Activated T-helper 17 cell treated with anti-CD3 and anti-CD28 coated beads, Interleukin-2, amount 50 U/mL, for 72 hours (primary cell): Measurements from ENCODE around the gene MRPS18A. TPM values are rescaled to one million over a fixed set of nuclear protein-coding genes. Genes with fewer than 3 reads are reported as not detected.
A peak's percentile ranks its signal among the peaks of the same experiment; 100 is the strongest.
"Not testable (repeated sequence)": the region's sequence is repeated elsewhere in the genome, so short reads cannot be mapped to it uniquely, and the experiment has no call there.

Source experiments
- ATAC-seq: fragments of 150-1000 bp; cut with Tn5 transposase; replicated peaks from 2 replicates; pipeline ENCODE4 v1.10.0; 2021; ENCODE audit warnings: mild to moderate bottlenecking, moderate library complexity
- H3K27ac Mint-ChIP-seq: one replicate; pipeline ENCODE4 v1.8.0; 2022; ENCODE audit warnings: mixed read lengths
- H3K27me3 Mint-ChIP-seq: one replicate; pipeline ENCODE4 v1.8.0; 2022; ENCODE audit warnings: mixed read lengths
- H3K36me3 Mint-ChIP-seq: one replicate; pipeline ENCODE4 v1.8.0; 2022; ENCODE audit warnings: low read depth, mild to moderate bottlenecking, mixed read lengths
- H3K4me1 Mint-ChIP-seq: one replicate; pipeline ENCODE4 v1.8.0; 2022; ENCODE audit warnings: mixed read lengths
- H3K4me3 Mint-ChIP-seq: one replicate; pipeline ENCODE4 v1.8.0; 2022; ENCODE audit warnings: mild to moderate bottlenecking, mixed read lengths
- H3K9me3 Mint-ChIP-seq: one replicate; pipeline ENCODE4 v1.8.0; 2022; ENCODE audit warnings: mixed read lengths
- total RNA-seq, 2 donors: library from RNA; stranded (reverse); gene quantifications; one replicate each; pipeline ENCODE4 v1.2.3, GENCODE V29; 2022

MRPS18A gene
- total RNA-seq, 2 donors from 2014 or later: 31.2 to 46.7 TPM

DNA sequence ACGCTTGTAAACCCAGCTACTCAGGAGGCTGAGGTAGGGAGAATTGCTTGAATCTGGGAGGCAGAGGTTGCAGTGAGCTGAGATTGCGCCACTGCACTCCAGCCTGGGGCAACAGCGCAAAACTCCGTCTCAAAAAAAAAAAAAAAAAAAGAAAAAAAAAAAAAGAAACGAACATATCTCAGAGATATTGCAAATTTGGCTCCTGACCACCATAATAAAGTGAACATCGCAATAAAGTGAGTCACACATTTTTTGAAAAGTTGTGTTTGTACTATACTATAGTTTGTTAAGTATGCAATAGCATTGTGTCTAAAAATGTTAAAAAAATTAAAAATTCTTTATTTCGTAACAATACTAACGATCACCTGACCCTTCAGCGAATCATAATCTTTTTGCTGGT, 29.4 kb downstream of the MRPS18A start:
- Mint-ChIP-seq H3K4me1 (no peaks in the 10 kb centered on the region), H3K27me3 (no peaks in the 10 kb centered on the region), H3K9me3 (no peaks in the 10 kb centered on the region), H3K4me3 (no peak overlapping the region), H3K27ac (no peak overlapping the region), H3K36me3 (no peaks in the 10 kb centered on the region)
- ATAC-seq: no peak

DNA sequence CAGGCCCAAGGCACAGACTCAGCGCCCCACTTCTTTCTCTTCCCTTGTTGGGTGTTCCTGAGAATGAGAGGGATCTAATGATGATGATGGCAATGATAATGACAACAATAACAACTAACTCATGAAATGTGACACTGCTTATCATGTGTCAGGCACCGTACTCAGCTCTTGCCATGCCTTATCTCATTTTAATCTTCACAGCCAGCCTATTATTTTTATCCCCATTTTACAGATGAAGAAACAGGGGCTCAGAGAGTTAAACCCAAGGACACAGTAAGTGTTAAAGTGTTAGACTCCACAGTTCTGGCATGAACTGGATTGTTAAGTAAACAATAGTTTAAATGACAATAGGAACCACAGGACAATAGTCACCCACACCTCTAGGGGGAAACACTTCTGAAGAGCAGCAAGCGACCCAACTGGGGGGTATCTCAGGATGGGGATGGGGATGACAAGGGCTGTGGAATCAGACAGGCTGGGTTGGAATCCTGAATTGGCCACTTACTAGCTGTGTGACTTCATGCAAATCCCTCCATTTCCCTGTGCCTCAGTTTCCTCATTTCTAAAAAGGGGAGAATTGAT, 30.3 kb downstream of the MRPS18A start:
- Mint-ChIP-seq H3K27ac (no peak overlapping the region), H3K9me3 (no peaks in the 10 kb centered on the region), H3K36me3 (no peaks in the 10 kb centered on the region), H3K4me3 (no peak overlapping the region), H3K4me1 (no peaks in the 10 kb centered on the region), H3K27me3 (no peaks in the 10 kb centered on the region)
- ATAC-seq: no peak

DNA sequence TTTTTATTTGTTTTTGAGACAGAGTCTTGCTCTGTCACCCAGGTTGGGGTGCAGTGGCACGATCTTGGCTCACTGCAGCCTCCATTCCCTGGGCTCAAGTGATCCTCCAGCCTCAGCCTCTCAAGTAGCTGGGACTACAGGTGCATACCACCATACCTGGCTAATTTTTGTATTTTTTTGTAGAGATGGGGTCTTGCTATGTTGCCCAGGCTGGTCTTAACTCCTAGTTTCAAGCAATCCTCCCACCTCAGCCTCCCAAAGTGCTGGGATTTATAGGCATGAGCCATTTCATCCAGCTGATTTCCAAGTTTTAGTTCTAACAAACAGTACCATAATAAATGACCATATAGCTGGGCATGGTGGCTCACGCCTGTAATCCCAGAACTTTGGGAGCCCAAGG, 34.8 kb downstream of the MRPS18A start:
- not testable (repeated sequence) for H3K27ac Mint-ChIP-seq, ATAC-seq, H3K36me3 Mint-ChIP-seq, H3K27me3 Mint-ChIP-seq, H3K4me3 Mint-ChIP-seq, H3K4me1 Mint-ChIP-seq, H3K9me3 Mint-ChIP-seq

DNA sequence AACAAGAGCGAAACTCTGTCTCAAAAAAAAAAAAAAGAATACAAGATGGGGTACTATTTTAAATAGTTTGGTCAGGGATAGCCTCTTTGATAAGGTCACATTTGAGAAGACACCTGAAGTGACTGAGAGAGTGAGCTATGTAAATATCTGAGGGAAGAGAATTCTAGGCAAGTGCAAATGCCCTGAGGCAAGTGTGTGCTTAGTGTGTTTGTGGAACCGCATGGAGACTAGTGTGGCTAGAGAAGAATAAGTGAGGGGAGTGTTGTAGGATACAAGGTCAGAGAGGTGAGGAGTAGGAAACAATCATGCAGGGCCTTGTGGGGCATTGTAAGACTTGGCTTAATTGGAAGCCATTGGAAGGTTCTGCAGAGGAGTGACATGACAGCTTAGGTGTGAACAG, 39.3 kb downstream of the MRPS18A start:
- H3K27me3 Mint-ChIP-seq: no peaks in the 10 kb centered on the region
- H3K27ac Mint-ChIP-seq: no peak overlapping the region
- no peak for ATAC-seq
- H3K9me3 Mint-ChIP-seq: no peaks in the 10 kb centered on the region
- peaks cover under 1% of the 10 kb centered on the region for H3K36me3 Mint-ChIP-seq
- peaks cover 10% of the 10 kb centered on the region for H3K4me1 Mint-ChIP-seq
- H3K4me3 Mint-ChIP-seq: no peak overlapping the region

DNA sequence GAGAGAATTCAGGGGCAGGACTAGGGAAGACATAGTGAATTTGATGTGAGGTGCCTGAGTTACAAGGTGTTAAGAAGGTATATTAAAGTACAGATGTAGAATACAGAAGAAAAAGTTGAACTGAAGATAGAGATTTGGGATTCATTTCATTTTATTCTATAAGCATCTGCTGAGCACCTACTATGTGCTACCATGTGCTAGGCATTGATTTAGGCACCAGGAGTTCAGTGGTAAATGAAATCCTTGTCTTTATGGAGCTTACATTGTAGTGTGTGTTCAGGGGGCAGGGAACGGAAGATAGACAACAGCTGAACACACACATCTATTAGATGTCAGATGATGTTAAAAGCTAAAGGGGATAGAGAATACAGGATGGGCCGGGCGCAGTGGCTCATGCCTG, 40.0 kb downstream of the MRPS18A start:
- H3K4me3 Mint-ChIP-seq: no peak overlapping the region
- H3K36me3 Mint-ChIP-seq: peaks cover 6% of the 10 kb centered on the region
- peaks cover 10% of the 10 kb centered on the region for H3K4me1 Mint-ChIP-seq
- no peaks in the 10 kb centered on the region for H3K27me3 Mint-ChIP-seq
- H3K27ac Mint-ChIP-seq: no peak overlapping the region
- H3K9me3 Mint-ChIP-seq: no peaks in the 10 kb centered on the region
- no peak for ATAC-seq

DNA sequence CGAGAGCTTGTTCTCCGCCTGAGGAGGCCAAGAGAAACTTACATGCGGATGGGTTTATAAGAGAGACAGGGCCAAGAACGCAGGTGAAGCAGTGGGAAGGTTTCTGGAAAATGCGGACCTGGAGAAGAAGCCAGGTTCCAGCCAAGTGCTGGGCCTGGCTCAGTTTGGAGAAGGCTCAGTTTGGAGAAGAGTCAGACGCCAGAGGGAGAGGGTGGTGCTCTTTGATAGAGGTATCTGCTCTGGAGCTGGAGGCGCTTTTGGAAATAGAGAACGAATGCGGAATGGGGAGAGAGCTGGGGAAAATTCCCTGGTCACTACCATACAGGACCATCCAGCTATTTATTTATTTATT, 42.0 kb downstream of the MRPS18A start:
- no peaks in the 10 kb centered on the region for H3K9me3 Mint-ChIP-seq
- peaks cover 15% of the 10 kb centered on the region for H3K4me1 Mint-ChIP-seq
- no peaks in the 10 kb centered on the region for H3K27me3 Mint-ChIP-seq
- peak overlapping the region; percentile 81 for H3K27ac Mint-ChIP-seq
- H3K4me3 Mint-ChIP-seq: peak overlapping the region; percentile 86
- peak; percentile 27 for ATAC-seq
- peaks cover 23% of the 10 kb centered on the region for H3K36me3 Mint-ChIP-seq

DNA sequence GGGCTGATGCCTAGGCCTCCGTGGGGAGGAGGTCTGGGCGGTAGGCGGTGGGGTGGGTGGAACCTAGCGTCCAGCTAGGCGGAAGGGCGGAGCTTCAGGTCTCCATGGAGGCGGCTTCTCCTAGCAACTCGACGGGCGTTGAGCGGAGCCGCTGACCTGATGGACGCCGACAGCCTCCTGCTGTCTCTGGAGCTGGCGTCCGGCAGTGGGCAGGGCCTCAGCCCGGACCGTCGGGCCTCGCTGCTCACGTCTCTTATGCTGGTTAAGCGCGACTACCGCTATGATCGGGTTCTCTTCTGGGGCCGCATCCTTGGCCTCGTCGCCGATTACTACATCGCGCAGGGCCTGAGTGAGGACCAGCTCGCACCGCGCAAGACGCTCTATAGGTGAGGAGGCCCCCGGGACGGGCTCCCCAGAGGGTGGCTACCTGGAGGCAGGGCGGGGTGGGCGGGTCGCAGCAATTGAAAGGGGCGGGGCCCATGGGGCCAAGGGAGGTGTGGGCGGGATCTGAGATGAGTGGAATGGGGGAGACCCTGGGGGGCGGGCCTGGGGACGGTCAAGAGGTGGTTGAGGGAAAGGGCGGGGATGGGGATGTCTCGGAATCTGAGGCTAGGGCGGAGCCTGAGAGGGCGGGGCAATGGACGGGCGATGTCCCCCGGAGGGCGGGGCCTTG, 42.5 kb downstream of the MRPS18A start, which contains the start of gene RSPH9:
Gene RSPH9, plus strand, starts transcription at position 97 of the 673 bp plus-strand sequence. Its CDS starts 63 bp downstream, at position 160.
- H3K4me3 Mint-ChIP-seq: peak within 1 kb of the TSS; percentile 86
- peak within 1 kb of the TSS; percentile 81 for H3K27ac Mint-ChIP-seq
- peaks cover 20% of the 10 kb centered on the region for H3K4me1 Mint-ChIP-seq
- no peaks in the 10 kb centered on the region for H3K27me3 Mint-ChIP-seq
- peak; percentile 92 for ATAC-seq
- H3K36me3 Mint-ChIP-seq: peaks cover 28% of the 10 kb centered on the region
- H3K9me3 Mint-ChIP-seq: no peaks in the 10 kb centered on the region

DNA sequence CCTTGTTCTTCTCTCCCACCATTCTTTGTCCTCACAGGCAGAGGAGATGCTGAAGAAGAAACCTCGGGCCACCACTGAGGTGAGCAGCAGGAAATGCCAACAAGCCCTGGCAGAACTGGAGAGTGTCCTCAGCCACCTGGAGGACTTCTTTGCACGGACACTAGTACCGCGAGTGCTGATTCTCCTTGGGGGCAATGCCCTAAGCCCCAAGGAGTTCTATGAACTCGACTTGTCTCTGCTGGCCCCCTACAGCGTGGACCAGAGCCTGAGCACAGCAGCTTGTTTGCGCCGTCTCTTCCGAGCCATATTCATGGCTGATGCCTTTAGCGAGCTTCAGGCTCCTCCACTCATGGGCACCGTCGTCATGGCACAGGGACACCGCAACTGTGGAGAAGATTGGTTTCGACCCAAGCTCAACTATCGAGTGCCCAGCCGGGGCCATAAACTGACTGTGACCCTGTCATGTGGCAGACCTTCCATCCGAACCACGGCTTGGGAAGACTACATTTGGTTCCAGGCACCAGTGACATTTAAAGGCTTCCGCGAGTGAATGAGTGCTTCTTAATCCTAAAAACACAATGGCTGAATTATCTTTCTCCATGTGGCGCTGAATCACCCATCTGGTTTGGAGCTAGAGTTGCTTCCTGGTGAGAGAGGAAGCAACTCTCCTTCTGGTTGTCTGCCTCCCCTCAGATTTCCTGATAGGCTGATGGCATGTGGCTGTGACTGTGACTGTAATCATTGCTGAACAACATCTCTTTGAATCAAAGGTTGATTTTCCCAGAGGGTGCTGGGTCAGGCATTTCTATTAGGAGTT, 47.4 kb downstream of the MRPS18A start:
- peaks cover 28% of the 10 kb centered on the region for H3K4me1 Mint-ChIP-seq
- H3K36me3 Mint-ChIP-seq: peaks cover 76% of the 10 kb centered on the region
- no peak for ATAC-seq
- H3K4me3 Mint-ChIP-seq: peak overlapping the region; percentile 98
- H3K27ac Mint-ChIP-seq: peak overlapping the region; percentile 15
- H3K9me3 Mint-ChIP-seq: no peaks in the 10 kb centered on the region
- no peaks in the 10 kb centered on the region for H3K27me3 Mint-ChIP-seq

DNA sequence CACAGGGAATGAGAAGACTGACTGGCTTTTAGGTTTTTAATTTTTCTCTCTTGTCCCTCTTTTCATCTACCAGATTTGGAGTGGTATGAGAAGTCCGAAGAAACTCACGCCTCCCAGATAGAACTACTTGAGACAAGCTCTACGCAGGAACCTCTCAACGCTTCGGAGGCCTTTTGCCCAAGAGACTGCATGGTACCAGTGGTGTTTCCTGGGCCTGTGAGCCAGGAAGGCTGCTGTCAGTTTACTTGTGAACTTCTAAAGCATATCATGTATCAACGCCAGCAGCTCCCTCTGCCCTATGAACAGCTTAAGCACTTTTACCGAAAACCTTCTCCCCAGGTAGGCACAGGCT, 51.3 kb downstream of the MRPS18A start:
- Mint-ChIP-seq H3K36me3 (peaks cover 60% of the 10 kb centered on the region), H3K4me3 (peak overlapping the region; percentile 98), H3K9me3 (no peaks in the 10 kb centered on the region), H3K27ac (peak overlapping the region; percentile 99), H3K27me3 (no peaks in the 10 kb centered on the region), H3K4me1 (peaks cover 32% of the 10 kb centered on the region)
- peak; percentile 11 for ATAC-seq

DNA sequence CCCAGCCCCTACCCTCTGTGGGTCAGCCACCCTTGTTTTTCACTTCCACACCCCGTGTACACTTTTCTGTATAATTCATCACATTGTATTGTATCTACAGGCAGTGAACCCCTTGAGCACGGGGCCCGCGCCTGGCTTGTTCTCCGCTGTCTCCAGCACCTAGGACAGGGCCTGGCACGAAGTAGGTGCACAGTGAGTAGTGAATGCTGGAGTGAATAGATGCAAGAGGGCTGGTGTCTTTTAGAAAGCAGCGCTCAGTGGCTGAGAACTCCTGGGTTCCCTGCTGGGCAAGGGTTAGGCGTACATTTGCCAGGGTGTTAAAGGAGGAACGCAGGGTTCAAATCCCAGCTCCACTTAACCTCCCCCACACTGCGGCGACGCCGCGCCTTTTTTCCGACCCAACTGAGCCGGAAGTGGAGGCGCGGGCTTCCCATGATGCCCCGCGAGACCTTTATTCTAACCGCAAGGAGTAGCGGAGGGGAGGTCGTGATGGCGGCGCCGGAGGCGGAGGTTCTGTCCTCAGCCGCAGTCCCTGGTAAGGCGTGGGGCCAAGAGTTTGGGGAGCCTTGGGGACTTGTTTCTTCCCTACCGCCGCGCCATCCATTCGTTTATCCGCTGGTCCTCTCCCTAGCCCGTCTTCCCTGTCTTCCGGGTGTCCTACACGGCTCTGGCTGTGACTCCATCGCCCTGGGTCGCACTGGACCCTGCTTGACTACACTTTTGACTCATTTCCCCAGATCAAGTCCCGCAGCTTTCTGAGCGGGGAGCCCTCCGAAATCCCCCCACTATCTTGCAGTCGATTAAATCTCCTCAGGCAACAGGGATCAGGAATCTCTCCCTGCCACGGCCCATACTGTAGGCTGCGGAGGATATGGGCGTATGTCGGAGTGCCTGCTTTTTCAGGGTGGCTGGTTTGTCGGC, 51.9 kb downstream of the MRPS18A start, which contains the start of gene MAD2L1BP:
Gene MAD2L1BP, plus strand, starts transcription at position 454 of the 921 bp plus-strand sequence. Its CDS starts 36 bp downstream, at position 490.
- H3K36me3 Mint-ChIP-seq: peaks cover 54% of the 10 kb centered on the region
- peak; percentile 89 for ATAC-seq
- H3K27ac Mint-ChIP-seq: peak within 1 kb of the TSS; percentile 99
- no peaks in the 10 kb centered on the region for H3K9me3 Mint-ChIP-seq
- H3K27me3 Mint-ChIP-seq: no peaks in the 10 kb centered on the region
- H3K4me3 Mint-ChIP-seq: peak within 1 kb of the TSS; percentile 98
- H3K4me1 Mint-ChIP-seq: peaks cover 30% of the 10 kb centered on the region

DNA sequence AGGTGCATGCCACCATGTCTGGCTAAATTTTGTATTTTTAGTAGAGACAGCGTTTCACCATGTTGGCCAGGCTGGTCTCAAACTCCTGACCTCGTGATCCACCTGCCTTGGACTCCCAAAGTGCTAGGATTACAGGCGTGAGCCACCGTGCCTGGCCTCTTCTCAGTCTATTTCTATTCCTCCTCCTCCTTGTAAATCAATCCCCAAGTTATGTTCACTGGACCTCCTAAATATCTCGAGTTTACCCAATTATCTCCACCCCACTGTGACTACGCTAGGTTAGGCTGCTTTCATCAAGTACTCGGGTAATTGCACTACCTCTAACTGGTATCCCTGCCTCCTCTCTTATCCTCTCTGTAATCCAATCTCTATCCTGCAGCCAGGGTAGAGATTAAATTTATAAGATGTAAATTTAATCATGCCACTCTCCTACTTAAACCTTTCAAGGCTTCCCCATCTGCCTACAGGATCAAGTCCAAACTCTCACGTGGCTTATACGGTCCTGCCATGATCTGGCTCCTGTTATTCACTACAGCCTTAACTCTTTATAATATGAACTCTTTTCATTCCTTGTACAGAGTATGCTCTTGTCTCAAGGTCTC, 52.8 kb downstream of the MRPS18A start:
- Mint-ChIP-seq H3K27ac (peak overlapping the region; percentile 99), H3K27me3 (no peaks in the 10 kb centered on the region), H3K9me3 (no peaks in the 10 kb centered on the region), H3K4me3 (peak overlapping the region; percentile 98), H3K36me3 (peaks cover 45% of the 10 kb centered on the region), H3K4me1 (peaks cover 27% of the 10 kb centered on the region)
- no peak for ATAC-seq

DNA sequence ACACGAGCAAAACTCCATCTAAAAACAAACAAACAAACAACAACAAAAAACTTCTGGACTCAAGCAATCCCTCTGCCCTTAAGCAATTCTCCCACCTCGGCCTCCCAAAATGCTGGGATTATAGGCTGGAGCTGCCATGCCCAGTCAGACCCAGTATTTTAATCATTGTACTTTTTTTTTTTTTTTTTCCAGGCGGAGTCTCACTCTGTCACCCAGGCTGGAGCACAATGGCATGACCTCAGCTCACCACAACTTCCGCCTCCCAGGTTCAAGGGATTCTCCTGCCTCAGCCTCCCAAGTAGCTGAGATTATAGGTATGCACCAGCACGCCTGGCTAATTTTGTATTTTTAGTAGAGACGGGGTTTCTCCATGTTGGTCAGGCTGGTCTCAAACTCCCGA, 54.6 kb downstream of the MRPS18A start:
- H3K4me3 Mint-ChIP-seq, ATAC-seq, H3K27me3 Mint-ChIP-seq, H3K27ac Mint-ChIP-seq, H3K9me3 Mint-ChIP-seq: not testable (repeated sequence)
- Mint-ChIP-seq H3K36me3 (peaks cover 34% of the 10 kb centered on the region), H3K4me1 (peaks cover 25% of the 10 kb centered on the region)

DNA sequence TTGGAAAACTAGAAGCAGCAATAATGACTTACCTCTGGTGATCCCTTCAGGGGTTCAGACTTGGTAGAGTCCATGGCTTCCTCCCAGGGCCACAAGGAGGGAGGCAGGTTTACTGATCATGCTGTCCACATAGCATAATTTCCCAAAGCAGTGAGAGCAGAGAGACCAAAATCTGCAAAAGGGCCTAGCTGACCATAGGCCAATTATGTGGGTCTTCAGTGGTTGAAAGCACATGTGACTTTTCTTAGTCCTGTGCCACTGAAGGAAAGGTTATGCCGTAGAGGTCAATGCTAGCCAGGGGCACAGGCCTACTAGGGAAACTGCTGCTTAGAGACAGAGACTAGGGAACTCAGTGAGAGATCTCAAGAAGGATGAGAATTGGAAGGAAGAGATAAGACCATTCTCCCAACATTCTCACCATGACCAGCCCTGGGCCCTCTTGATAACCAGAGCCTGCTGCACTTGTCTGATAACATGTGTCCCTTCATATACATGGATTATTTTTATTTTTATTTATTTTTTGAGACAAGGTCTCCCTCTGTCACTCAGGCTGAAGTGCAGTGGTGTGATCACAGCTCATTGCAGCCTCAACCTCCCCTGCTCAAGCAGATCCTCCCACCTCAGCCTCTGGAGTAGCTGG, 56.5 kb downstream of the MRPS18A start:
- Mint-ChIP-seq H3K27me3 (no peaks in the 10 kb centered on the region), H3K27ac (no peak overlapping the region), H3K4me3 (peak overlapping the region; percentile 97), H3K36me3 (peaks cover 33% of the 10 kb centered on the region), H3K4me1 (peaks cover 43% of the 10 kb centered on the region), H3K9me3 (no peaks in the 10 kb centered on the region)
- no peak for ATAC-seq
